ENCODE measurements around the gene HTR7.
"Not testable (repeated sequence)": the region's sequence is repeated elsewhere in the genome, so short reads cannot be mapped to it uniquely, and the experiment has no call there.

The HTR7 gene

GRCh38 chr10:90857635-90858460 is at the start of gene HTR7:
Gene HTR7 (minus strand): TSS chr10:90858039. CDS start chr10:90857671, 368 bp downstream.
- peak in 35 of 51 donors; percentile 2 to 69 (median 29) for DNase-seq

- no peak for DNase-seq
Observed at GRCh38 chr10:90906596-90906995, 48.8 kb upstream of the HTR7 start.

- DNase-seq = no peak
Observed at GRCh38 chr10:90905925-90906324, 48.1 kb upstream of the HTR7 start.

GRCh38 chr10:90896916-90897315 is 39.1 kb upstream of the HTR7 start:
- DNase-seq = not testable (repeated sequence)

- no peak for DNase-seq
Observed at GRCh38 chr10:90893190-90893589, 35.4 kb upstream of the HTR7 start.

- no peak for DNase-seq
Observed at GRCh38 chr10:90890347-90890746, 32.5 kb upstream of the HTR7 start.

GRCh38 chr10:90889636-90890035 is 31.8 kb upstream of the HTR7 start:
- no peak for DNase-seq

- no peak for DNase-seq
Observed at GRCh38 chr10:90888387-90888786, 30.5 kb upstream of the HTR7 start.

GRCh38 chr10:90887555-90887954 is 29.7 kb upstream of the HTR7 start:
- no peak for DNase-seq

- no peak for DNase-seq
Observed at GRCh38 chr10:90885176-90885575, 27.3 kb upstream of the HTR7 start.

GRCh38 chr10:90884431-90884830 is 26.6 kb upstream of the HTR7 start:
- DNase-seq = no peak

GRCh38 chr10:90880059-90880719 is 22.4 kb upstream of the HTR7 start:
- not testable (repeated sequence) for DNase-seq

- DNase-seq = no peak
Observed at GRCh38 chr10:90879062-90879461, 21.2 kb upstream of the HTR7 start.

- DNase-seq = no peak
Observed at GRCh38 chr10:90872648-90873020, 14.8 kb upstream of the HTR7 start.

GRCh38 chr10:90871766-90872647 is 14.2 kb upstream of the HTR7 start, which contains the start of gene RPP30:
Gene RPP30 (plus strand): TSS chr10:90871974. CDS start chr10:90871987, 13 bp downstream.
- peak; percentile 37 to 93 (median 79) for DNase-seq

- DNase-seq = peak in 30 of 51 donors; percentile 2 to 77 (median 26)
Observed at GRCh38 chr10:90871279-90871765, 13.5 kb upstream of the HTR7 start.

GRCh38 chr10:90866050-90866598 is 8.3 kb upstream of the HTR7 start:
- DNase-seq = no peak

GRCh38 chr10:90865401-90865800 is 7.6 kb upstream of the HTR7 start:
- DNase-seq = no peak

- DNase-seq = peak in 3 of 51 donors; percentile 1 to 14 (median 5)
Observed at GRCh38 chr10:90862908-90863514, 5.2 kb upstream of the HTR7 start.

- no peak for DNase-seq
Observed at GRCh38 chr10:90860790-90861189, 3.0 kb upstream of the HTR7 start.

GRCh38 chr10:90859321-90859751 is 1.5 kb upstream of the HTR7 start:
- DNase-seq = no peak
